NCI-H345 treated with DMSO at 0.1 percent for 48 hours (cell line): ENCODE results near the gene ANXA2.
"Not testable (repeated sequence)": the region's sequence is repeated elsewhere in the genome, so short reads cannot be mapped to it uniquely, and the experiment has no call there.

Source experiments
- DNase-seq: peaks from one replicate; lab custom pipeline; 2025; ENCODE audit not compliant: unreplicated experiment; lab: John Stamatoyannopoulos, UW

ANXA2 gene

GRCh38 chr15:60411774-60412425 lies 14.1 kb upstream of the ANXA2 start:
- no peak for DNase-seq

DNA sequence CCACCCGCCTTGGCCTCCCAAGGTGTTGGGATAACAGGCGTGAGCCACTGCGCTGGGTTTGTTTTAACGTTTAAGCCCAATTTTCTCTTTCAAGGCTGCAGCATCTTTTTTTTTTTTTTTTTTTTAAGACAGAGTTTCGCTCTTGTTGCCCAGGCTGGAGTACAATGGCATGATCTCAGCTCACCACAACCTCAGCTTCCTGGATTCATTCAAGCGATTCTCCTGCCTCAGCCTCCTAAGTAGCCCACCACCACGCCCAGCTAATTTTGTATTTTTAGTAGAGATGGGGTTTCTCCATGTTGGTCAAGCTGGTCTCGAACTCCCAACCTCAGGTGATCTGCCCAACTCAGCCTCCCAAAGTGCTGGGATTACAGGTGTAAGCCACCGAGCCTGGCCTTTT lies 12.6 kb upstream of the ANXA2 start:
- DNase-seq, result not testable (repeated sequence)

- no peak for DNase-seq
Measured at GRCh38 chr15:60408463-60408981, 10.7 kb upstream of the ANXA2 start.

DNA sequence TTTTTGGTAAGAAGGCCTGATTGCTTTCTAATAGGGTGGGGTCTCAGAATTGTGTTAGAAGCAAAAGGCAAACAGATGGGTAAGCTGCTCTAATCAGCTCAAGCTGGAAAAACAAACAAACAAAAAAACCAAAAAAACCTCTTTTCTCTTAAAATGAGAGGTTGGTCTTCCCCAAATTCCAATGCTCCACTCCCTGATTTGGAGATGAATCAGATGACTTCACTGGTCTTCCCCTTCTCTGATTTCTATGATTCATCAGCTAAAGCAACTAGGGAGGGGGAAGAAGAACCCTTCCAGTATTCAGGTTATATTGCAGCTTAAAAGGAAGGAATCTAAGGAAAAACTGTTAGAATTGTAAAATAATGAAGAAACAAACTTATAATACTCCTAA lies 9.6 kb upstream of the ANXA2 start:
- no peak for DNase-seq

DNA sequence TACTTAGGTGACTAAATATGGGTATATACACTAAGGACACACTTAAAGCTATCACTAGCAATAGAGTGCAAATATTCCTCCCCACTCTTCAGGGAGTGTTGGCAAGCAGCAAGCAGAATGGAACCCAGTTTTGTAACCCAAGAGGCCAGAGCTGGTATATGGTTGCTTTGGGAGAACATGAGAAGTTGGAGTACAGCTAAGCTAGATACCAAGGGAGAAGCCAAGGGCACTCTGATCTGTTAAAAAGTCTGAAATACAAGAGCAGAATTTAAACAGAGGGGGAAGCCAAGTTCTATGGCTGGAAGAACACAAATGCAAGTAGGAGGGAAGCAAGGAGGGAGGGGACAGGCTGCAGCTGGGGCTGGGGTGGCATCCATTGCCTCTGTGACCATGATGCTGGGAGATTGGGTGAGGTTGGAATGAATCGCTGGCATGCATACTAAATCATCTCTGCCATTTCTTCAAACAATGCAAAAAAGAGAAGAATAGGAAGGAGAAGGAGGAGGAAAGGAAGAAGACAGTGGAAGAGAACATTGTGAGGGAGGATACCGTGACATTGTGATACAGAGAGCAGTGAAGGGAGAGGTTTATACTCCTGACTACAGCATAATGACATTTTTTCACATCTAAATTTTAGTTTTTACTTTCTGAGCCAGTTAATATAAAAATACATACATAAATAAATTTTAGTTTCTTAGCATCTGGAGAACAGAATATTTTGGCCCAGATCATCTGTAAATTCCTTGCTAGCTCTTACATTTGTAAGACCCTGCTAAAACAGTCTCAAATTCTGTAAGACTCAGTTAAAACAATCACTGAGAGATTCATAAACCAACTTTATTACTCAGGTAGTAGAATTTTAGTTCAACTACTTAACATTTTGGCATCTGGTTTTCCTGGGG lies 9.0 kb upstream of the ANXA2 start:
- DNase-seq, result no peak

GRCh38 chr15:60405399-60405798 lies 7.6 kb upstream of the ANXA2 start:
- no peak for DNase-seq

GRCh38 chr15:60404351-60404750 lies 6.6 kb upstream of the ANXA2 start:
- DNase-seq, result not testable (repeated sequence)

- no peak for DNase-seq
Measured at GRCh38 chr15:60400944-60401343, 3.2 kb upstream of the ANXA2 start.

DNA sequence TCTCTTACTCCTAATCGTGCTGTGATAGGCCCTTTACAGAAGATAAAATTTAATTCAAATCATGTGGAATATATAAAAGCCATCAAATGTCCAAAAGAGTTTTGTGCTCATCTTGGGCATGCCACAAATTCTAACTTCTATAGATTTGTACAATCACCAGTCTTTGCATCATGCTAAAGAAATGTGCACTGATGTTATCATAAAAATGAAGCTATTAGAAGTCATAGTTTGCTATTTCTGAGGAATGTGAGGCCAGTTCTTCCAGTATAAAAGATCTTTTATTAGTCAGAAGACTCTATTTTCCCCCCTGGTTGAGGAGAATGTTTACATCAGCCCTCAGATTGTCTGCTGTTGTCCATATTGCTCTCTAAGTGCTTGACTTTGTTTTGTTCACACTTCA lies 2.1 kb upstream of the ANXA2 start:
- no peak for DNase-seq

GRCh38 chr15:60399246-60399915 lies 1.6 kb upstream of the ANXA2 start:
- DNase-seq, result no peak

- DNase-seq, result no peak
Measured at GRCh38 chr15:60396958-60397771, 621 bp downstream of the ANXA2 start.

GRCh38 chr15:60396560-60396957 lies 1.2 kb downstream of the ANXA2 start:
- no peak for DNase-seq

DNA sequence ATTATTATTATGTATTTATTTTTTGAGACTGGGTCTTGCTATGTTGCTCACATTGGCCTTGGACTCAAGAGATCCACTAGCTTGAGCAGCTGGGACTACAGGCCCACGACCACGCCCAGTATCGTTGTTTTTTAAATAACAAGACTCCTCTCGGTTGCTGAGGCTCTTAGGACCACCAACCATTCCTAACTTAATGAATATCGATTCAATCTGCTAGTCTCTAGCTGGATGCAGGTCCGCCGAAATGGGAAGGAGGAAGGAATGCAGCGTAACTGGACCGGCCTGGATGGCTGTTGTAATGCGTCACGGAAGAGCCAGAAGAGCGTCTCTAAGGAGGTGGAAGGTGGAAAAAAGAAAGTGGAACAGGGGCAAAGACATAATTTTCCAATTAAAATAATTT lies 1.7 kb downstream of the ANXA2 start:
- no peak for DNase-seq

- no peak for DNase-seq
Measured at GRCh38 chr15:60395276-60396011, 2.3 kb downstream of the ANXA2 start.

- DNase-seq, result no peak
Measured at GRCh38 chr15:60394689-60395097, 3.1 kb downstream of the ANXA2 start.

DNA sequence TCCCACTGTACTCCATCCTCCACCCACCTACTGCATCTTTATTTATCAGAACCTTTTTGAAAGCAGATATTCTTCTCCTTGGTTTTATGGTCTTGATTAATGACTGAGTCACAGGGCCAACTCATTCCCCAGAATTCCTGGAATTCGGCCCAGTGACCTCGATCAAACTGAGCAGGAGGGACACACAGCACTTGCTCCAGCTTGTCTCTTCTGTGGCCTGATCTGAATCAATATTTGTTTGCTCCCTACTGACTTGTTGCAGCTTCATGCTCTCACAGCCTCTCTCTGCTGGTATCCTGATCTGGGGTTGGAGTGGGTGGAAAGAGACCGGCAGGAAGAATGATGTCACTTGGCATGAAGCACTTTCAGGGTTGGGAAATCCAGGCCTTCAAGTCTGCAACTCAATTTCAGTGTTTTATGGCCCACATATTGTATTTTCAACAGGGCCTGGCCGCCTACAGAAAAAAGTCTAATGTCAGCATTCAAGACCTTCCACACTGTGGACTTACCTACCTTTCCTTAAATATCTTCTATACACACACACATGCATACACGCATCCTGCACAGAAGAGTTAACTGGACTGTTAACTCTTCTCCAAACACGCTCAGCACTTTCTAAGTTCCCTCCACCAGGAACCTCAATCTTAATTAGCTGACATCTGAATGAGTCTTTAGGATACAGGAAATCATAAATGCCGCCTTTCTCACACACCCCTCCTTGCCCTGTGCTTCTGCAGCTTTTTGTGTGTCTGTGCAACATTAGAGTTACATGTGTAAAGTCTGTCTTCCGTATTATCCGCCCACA lies 4.6 kb downstream of the ANXA2 start:
- DNase-seq, result no peak

DNA sequence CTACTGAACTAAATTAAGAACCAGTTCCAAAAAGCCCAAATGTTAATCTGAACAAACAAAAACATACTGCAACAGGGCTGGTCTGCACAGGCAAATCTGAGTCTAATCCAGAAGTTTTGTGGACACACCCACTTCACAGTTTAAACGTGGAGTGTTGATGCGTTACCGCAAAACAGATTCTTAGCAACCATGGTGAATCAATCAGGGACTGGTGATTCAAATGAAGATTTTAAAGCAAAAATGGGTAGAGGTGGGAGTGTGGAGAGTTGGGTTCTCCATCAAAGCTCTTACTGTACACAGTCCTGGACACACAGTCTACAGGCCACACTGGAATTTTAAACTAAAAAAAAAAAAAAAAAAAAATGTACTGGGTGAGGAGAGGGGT lies 5.2 kb downstream of the ANXA2 start:
- DNase-seq, result no peak

- DNase-seq, result no peak
Measured at GRCh38 chr15:60391722-60392315, 6.0 kb downstream of the ANXA2 start.
